SK-N-SH (cell line): ENCODE results near the gene GASK1B. TPM values are rescaled to one million over a fixed set of nuclear protein-coding genes. Genes with fewer than 3 reads are reported as not detected.

ENCODE experiments used
- CTCF ChIA-PET: fragments of 300-600, 350-600 bp; formaldehyde crosslinking; extraction: SDS; loops from one replicate; lab custom pipeline; 2021; lab: Yijun Ruan, JAX
- POLR2A ChIA-PET: fragments of 350-600 bp; sonication (Branson Sonifier 250); formaldehyde crosslinking; extraction: SDS; loops from one replicate; lab custom pipeline; 2020; ENCODE audit warnings: antibody characterized with exemption, inconsistent platforms; lab: Yijun Ruan, JAX
- DNase-seq: peaks from one replicate; pipeline ENCODE4 v3.0.0; 2012
- H2AFZ ChIP-seq: fragments of 200-600 bp; sonication (generic); 2 replicates; pipeline ENCODE4 v1.8.1; 2016; ENCODE audit warnings: antibody characterized with exemption, mild to moderate bottlenecking, low read depth
- H3F3A ChIP-seq: fragments of 200-600 bp; sonication (generic); replicated peaks from 2 replicates; pipeline ENCODE3; 2016; ENCODE audit warnings: antibody characterized with exemption, mild to moderate bottlenecking; ENCODE audit not compliant: insufficient read depth
- H3K27ac ChIP-seq, 2 experiments: fragments of 200-500 bp in 1 of 2; fragments of 200-600 bp in 1 of 2; sonication (Bioruptor generic) in 1 of 2; sonication (generic), shearing (Covaris generic) in 1 of 2; 2 replicates each; pipeline versions ENCODE4 v1.5.1 to v1.6.1; 2014 to 2016; ENCODE audit warnings: low read depth in 2 of 2, inconsistent platforms in 1 of 2, low read length in 1 of 2, mild to moderate bottlenecking in 1 of 2, mixed read lengths in 1 of 2
- H3K27me3 ChIP-seq: fragments of 200-600 bp; sonication (generic), shearing (Covaris generic); 2 replicates; pipeline ENCODE4 v1.6.1; 2016; ENCODE audit warnings: mixed run types; ENCODE audit not compliant: insufficient read depth
- H3K36me3 ChIP-seq, 2 experiments: fragments of 200-500 bp in 1 of 2; fragments of 200-600 bp in 1 of 2; sonication (Bioruptor generic) in 1 of 2; sonication (generic) in 1 of 2; replicated peaks in 1 of 2; 2 replicates each; pipeline versions ENCODE3 to v1.5.1; 2014 to 2016; ENCODE audit warnings: low read length in 1 of 2, mild to moderate bottlenecking in 1 of 2; ENCODE audit not compliant: insufficient read depth in 2 of 2, control insufficient read depth in 1 of 2
- H3K4me1 ChIP-seq, 2 experiments: fragments of 200-500 bp in 1 of 2; fragments of 200-600 bp in 1 of 2; sonication (Bioruptor generic) in 1 of 2; sonication (generic), shearing (Covaris generic) in 1 of 2; 2 replicates each; pipeline versions ENCODE4 v1.5.1 to v1.6.1; 2014 to 2016; ENCODE audit warnings: low read depth in 1 of 2, low read length in 1 of 2, mixed run types in 1 of 2; ENCODE audit not compliant: insufficient read depth in 2 of 2, control insufficient read depth in 1 of 2
- H3K4me2 ChIP-seq: fragments of 200-600 bp; sonication (generic), shearing (Covaris generic); 2 replicates; pipeline ENCODE4 v1.6.1; 2017; ENCODE audit warnings: mixed run types
- H3K4me3 ChIP-seq, 2 experiments: fragments of 200-500 bp in 1 of 2; fragments of 200-600 bp in 1 of 2; sonication (Bioruptor generic) in 1 of 2; sonication (generic), shearing (Covaris generic) in 1 of 2; 2 replicates each; pipeline versions ENCODE4 v1.5.1 to v1.8.1; 2014 to 2016; ENCODE audit warnings: low read depth in 2 of 2, inconsistent platforms in 1 of 2, low read length in 1 of 2, mild to moderate bottlenecking in 1 of 2, mixed read lengths in 1 of 2, moderate library complexity in 1 of 2
- H3K79me2 ChIP-seq: fragments of 200-600 bp; sonication (generic); 2 replicates; pipeline ENCODE4 v1.8.1; 2017; ENCODE audit warnings: mild to moderate bottlenecking; ENCODE audit not compliant: insufficient read depth
- H3K9ac ChIP-seq: fragments of 200-600 bp; sonication (generic); 2 replicates; pipeline ENCODE4 v1.6.1; 2017; ENCODE audit warnings: mixed run types
- H3K9me2 ChIP-seq: fragments of 200-600 bp; sonication (generic); 2 replicates; pipeline ENCODE4 v1.6.1; 2017; ENCODE audit warnings: mixed run types
- H3K9me3 ChIP-seq: fragments of 200-600 bp; sonication (generic); 2 replicates; pipeline ENCODE4 v1.6.1; 2017; ENCODE audit warnings: mixed run types, mild to moderate bottlenecking, moderate library complexity
- H4K20me1 ChIP-seq: fragments of 200-600 bp; sonication (generic); 2 replicates; pipeline ENCODE4 v1.6.1; 2017; ENCODE audit warnings: mild to moderate bottlenecking, mixed run types; ENCODE audit not compliant: insufficient read depth
- FOSL2 ChIP-seq: IDR thresholded peaks from 2 replicates; pipeline ENCODE4 v1.4.0; 2012; ENCODE audit warnings: low read depth, mild to moderate bottlenecking, moderate library complexity, borderline replicate concordance
- FOXJ3 ChIP-seq: sonication (generic); formaldehyde crosslinking; IDR thresholded peaks from 2 replicates; pipeline ENCODE4 v1.5.1; 2020; ENCODE audit warnings: mild to moderate bottlenecking, missing genetic modification reagents
- GABPA ChIP-seq: IDR thresholded peaks from 2 replicates; pipeline ENCODE4 v1.4.0; 2012; ENCODE audit warnings: low read depth, mild to moderate bottlenecking
- MEF2A ChIP-seq: IDR thresholded peaks from 2 replicates; pipeline ENCODE4 v1.4.0; 2012; ENCODE audit warnings: low read depth, borderline replicate concordance
- MXI1 ChIP-seq: IDR thresholded peaks from 2 replicates; pipeline ENCODE4 v1.6.1; 2012; ENCODE audit warnings: mild to moderate bottlenecking, low read depth, low read length, improper control_type of control experiment
- NRF1 ChIP-seq: IDR thresholded peaks from 2 replicates; pipeline ENCODE4 v1.6.1; 2012; ENCODE audit warnings: low read depth, mild to moderate bottlenecking, low read length
- POLR2AphosphoS5 ChIP-seq: IDR thresholded peaks from 2 replicates; pipeline ENCODE4 v1.6.1; 2012; ENCODE audit warnings: low read depth, low read length
- RFX5 ChIP-seq: IDR thresholded peaks from 2 replicates; pipeline ENCODE4 v1.6.1; 2012; ENCODE audit warnings: mild to moderate bottlenecking, improper control_type of control experiment, low read length
- RXRA ChIP-seq: IDR thresholded peaks from 2 replicates; pipeline ENCODE4 v1.4.0; 2012; ENCODE audit warnings: low read depth, mild to moderate bottlenecking, borderline replicate concordance
- TAF1 ChIP-seq: IDR thresholded peaks from 2 replicates; pipeline ENCODE4 v1.6.1; 2012; ENCODE audit warnings: low read depth, mild to moderate bottlenecking, low read length, moderate library complexity, borderline replicate concordance
- TCF12 ChIP-seq: IDR thresholded peaks from 2 replicates; pipeline ENCODE4 v1.4.0; 2012
- TEAD4 ChIP-seq: IDR thresholded peaks from 2 replicates; pipeline ENCODE4 v1.4.0; 2012; ENCODE audit warnings: mild to moderate bottlenecking, borderline replicate concordance; ENCODE audit not compliant: insufficient read depth
- YY1 ChIP-seq: IDR thresholded peaks from 2 replicates; pipeline ENCODE4 v1.4.0; 2012; ENCODE audit warnings: low read depth, mild to moderate bottlenecking
- WGBS: methylation state at CpG from one replicate; pipeline ENCODE4 v1.1.6; 2017; ENCODE audit warnings: low lambda C conversion rate; 5-methylcytosine and 5-hydroxymethylcytosine counted together
- polyA plus RNA-seq, 3 experiments: library from polyadenylated mRNA; depleted of rRNA; stranded (reverse); fragments of >200 nt; gene quantifications; 2 replicates each; pipeline ENCODE4 v1.2.3, GENCODE V29; 2012
- TF ChIP-seq, protein P1 (sequence below): fragments of 150-350 bp; IDR thresholded peaks from 2 replicates; pipeline ENCODE4 v1.6.1; 2017; ENCODE audit warnings: antibody characterized with exemption, low read length, low read depth, borderline replicate concordance
- TF ChIP-seq, protein P2 (sequence below): IDR thresholded peaks from 2 replicates; pipeline ENCODE4 v1.4.0; 2012; ENCODE audit warnings: low read depth, borderline replicate concordance
- TF ChIP-seq, protein P3 (sequence below): fragments of 150-350 bp; IDR thresholded peaks from 2 replicates; pipeline ENCODE4 v1.6.1; 2016; ENCODE audit warnings: mild to moderate bottlenecking, low read depth, low read length
- TF ChIP-seq, protein P4 (sequence below): IDR thresholded peaks from 2 replicates; pipeline ENCODE4 v1.4.0; 2012; ENCODE audit warnings: low read depth, borderline replicate concordance
- TF ChIP-seq, protein P5 (sequence below): IDR thresholded peaks from 2 replicates; pipeline ENCODE4 v1.4.0; 2012; ENCODE audit warnings: low read depth

GASK1B gene
- polyA plus RNA-seq, 1 of the 3 experiments (the other 2 are of a cell fraction): 3.7 TPM

DNA sequence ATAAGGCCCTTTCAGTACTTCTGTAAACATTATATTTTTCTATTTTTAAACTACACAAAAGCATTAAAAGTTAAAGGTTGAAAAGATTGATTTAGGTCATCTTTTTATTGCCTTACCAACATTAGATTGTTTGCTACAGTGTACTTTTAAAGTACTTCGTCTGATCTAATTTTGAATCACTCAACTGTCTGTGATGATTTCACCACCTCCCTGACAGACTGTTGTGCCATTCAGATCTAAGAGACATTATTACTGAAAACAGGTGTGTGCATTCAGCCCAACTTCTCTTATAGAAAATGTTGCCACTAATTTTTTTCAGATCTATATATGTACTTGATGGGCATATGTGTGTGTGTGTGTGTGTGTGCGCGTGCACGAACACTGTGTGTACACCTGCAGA, 39.3 kb downstream of the GASK1B start:
- Histone ChIP-seq H2AFZ (no peak overlapping the region), H3K27me3 (no peaks in the 10 kb centered on the region), H3K4me2 (no peak overlapping the region), H4K20me1 (no peaks in the 10 kb centered on the region), H3K27ac (no peak overlapping the region), H3K9ac (no peak overlapping the region), H3K4me1 (no peaks in the 10 kb centered on the region), H3K9me3 (no peaks in the 10 kb centered on the region), H3K79me2 (no peaks in the 10 kb centered on the region), H3F3A (peaks cover under 1% of the 10 kb centered on the region), H3K4me3 (no peak overlapping the region), H3K36me3 (no peaks in the 10 kb centered on the region), H3K9me2 (no peaks in the 10 kb centered on the region)
- ChIA-PET POLR2A (no interaction called here), CTCF (interaction anchor here (1.5 kb wide), 1 partner anchor 39 kb away, joined by 3 read pairs; no protein-coding TSS in a partner anchor)
- TF ChIP-seq NRF1 (no peak), FOSL2 (no peak), TCF12 (no peak), FOXJ3 (CRISPR knock-in tag) (no peak), TAF1 (no peak), MEF2A (no peak), POLR2AphosphoS5 (no peak), YY1 (no peak), TEAD4 (no peak), GABPA (no peak), RXRA (no peak), MXI1 (no peak), RFX5 (no peak)
- TF ChIP-seq, protein P1, sequence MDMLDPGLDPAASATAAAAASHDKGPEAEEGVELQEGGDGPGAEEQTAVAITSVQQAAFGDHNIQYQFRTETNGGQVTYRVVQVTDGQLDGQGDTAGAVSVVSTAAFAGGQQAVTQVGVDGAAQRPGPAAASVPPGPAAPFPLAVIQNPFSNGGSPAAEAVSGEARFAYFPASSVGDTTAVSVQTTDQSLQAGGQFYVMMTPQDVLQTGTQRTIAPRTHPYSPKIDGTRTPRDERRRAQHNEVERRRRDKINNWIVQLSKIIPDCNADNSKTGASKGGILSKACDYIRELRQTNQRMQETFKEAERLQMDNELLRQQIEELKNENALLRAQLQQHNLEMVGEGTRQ: no peak
- TF ChIP-seq, protein P2, sequence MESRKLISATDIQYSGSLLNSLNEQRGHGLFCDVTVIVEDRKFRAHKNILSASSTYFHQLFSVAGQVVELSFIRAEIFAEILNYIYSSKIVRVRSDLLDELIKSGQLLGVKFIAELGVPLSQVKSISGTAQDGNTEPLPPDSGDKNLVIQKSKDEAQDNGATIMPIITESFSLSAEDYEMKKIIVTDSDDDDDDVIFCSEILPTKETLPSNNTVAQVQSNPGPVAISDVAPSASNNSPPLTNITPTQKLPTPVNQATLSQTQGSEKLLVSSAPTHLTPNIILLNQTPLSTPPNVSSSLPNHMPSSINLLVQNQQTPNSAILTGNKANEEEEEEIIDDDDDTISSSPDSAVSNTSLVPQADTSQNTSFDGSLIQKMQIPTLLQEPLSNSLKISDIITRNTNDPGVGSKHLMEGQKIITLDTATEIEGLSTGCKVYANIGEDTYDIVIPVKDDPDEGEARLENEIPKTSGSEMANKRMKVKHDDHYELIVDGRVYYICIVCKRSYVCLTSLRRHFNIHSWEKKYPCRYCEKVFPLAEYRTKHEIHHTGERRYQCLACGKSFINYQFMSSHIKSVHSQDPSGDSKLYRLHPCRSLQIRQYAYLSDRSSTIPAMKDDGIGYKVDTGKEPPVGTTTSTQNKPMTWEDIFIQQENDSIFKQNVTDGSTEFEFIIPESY: no peak
- TF ChIP-seq, protein P3, sequence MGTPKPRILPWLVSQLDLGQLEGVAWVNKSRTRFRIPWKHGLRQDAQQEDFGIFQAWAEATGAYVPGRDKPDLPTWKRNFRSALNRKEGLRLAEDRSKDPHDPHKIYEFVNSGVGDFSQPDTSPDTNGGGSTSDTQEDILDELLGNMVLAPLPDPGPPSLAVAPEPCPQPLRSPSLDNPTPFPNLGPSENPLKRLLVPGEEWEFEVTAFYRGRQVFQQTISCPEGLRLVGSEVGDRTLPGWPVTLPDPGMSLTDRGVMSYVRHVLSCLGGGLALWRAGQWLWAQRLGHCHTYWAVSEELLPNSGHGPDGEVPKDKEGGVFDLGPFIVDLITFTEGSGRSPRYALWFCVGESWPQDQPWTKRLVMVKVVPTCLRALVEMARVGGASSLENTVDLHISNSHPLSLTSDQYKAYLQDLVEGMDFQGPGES: no peak
- TF ChIP-seq, protein P4, sequence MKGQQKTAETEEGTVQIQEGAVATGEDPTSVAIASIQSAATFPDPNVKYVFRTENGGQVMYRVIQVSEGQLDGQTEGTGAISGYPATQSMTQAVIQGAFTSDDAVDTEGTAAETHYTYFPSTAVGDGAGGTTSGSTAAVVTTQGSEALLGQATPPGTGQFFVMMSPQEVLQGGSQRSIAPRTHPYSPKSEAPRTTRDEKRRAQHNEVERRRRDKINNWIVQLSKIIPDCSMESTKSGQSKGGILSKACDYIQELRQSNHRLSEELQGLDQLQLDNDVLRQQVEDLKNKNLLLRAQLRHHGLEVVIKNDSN: no peak
- TF ChIP-seq, protein P5, sequence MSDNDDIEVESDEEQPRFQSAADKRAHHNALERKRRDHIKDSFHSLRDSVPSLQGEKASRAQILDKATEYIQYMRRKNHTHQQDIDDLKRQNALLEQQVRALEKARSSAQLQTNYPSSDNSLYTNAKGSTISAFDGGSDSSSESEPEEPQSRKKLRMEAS: no peak
- no peak for DNase-seq
- WGBS: 68% methylated on average over 4 of the region's 4 CpGs
